Activated CD4-positive, alpha-beta T cell treated with anti-CD3 and anti-CD28 coated beads, Interleukin-2, amount 50 U/mL, for 1 hour (primary cell): ENCODE data around the gene ARHGAP27.
"Not testable (repeated sequence)": the region's sequence is repeated elsewhere in the genome, so short reads cannot be mapped to it uniquely, and the experiment has no call there.

Experiments
- DNase-seq: peaks from one replicate; pipeline ENCODE4 v3.0.0-alpha.2; 2020

The ARHGAP27 gene

DNA sequence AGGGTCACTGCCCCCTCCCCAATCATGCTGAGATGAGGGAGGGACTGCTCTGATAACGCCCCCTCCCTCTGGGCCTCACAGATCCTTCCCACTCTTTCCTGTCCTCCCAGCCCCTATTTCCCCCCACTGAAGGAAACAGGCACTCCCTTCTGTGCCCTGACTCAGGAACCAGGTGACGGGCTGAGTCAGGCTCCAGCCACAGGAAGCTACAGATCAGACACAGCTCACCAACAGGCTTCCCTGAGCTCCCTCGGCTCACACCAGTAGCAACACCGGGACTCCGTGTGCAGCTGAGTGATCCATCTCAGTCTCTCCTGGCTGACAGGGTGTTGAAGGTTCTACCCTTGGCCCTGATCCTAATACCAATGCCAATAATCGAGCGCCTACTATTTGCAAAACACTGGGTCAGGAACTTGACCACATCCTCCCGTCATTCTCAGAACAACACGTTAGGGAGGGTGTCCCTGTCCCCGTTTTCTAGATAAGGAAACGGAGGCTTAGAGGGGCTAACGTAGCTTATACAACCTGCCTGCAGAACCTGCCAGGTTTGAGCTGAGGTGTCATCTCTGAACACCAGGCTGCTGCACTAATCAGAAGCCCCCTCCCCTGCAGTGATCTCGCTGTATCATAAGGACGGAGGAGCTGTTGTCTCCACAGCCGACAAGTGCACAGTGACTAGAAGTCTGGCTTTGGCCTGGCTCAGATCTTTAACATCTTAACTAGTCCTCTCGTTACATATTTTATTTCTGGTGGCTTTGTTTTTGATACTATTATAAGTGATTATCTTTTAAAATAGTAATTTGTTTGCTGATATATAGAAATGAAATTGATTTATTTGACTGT, 13.5 kb upstream of the ARHGAP27 start:
- DNase-seq = not testable (repeated sequence)

DNA sequence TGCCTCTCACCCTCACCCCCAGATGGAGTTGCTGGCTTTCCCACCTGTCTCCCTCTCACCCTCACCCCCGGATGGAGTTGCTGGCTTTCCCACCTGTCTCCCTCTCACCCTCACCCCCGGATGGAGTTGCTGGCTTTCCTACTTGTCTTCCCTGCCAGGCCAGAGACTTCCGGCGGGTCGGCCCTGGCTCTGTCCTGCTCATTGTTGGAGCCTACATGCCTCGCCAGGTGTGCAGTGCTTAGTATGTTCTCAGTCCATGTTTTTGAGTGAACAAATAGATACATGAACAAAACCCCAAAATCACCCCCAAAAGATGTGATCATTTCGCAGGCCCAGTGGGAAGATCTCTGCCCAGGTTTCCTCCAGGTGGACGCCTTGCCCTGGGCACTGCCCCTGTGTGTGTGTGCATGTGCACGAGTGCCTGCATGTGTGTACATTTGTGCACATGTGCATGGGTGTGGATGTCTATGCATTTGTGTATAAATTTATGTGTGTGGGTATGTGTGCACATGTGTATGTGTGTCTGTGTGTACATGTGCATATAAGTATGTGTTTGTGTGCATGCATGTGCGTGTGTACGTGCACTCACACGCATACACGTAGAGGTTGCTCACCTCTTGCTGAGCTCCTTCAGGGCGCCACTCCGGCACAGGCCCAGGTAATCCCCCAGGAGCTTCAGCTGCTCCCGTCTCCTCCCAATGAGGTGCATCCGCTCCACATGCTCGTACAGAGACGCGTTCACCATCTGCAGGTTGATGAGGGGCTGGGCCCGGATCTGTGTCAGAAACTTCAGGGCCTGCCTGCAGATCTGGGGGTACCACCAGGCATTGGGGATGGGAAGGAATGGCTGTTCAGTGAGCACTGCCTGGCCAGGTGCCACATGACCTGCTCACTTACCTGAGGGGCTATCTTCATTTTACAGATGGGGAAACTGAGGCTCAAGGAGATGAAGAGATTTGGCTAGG, 12.5 kb upstream of the ARHGAP27 start:
- not testable (repeated sequence) for DNase-seq

- not testable (repeated sequence) for DNase-seq
These were observed 11.6 kb upstream of the ARHGAP27 start for GRCh38 chr17:45444301-45444700.

DNA sequence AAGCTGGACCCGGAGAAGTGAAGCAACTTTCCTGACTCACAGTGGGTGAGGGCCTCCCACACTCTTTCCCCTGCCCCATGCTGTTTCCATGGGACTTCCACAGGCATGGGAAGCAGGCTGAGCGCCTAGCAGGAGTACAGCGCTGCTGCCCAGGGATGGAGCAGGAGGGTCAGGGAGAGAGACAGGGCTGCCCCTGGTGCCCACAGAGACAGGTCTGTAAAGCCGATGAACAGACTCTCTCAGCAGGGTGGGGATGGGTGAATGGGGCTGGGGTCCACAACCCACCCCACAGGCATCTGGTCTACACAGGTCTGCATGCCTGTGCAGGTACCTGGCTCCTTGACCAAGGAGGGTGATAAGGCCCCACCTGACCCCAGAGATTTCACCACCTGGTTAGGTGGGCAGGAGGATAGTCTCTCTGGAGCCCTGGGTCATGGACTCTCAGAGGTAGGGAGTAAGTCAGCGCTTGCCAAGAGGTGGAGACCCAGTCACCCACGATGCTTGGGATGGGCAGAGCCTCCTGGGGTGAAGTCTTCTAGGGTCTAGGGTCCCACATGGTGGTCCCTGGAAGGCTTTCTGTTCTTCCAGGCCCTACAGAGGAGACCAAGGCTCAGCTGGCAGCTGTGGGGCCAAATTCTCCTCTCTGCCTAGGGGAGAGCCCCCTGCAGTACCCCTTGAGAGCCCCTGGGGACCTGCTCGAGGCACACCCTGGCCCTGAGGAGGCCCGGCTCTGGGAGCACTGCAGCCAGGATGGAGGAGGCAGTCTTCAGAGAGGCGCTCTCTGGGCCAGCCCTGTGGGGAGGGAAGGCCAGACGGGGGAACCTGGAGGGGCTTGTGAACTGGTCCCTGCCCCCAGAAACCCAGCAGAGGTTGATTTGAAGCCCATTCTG, 10.9 kb upstream of the ARHGAP27 start:
- DNase-seq = not testable (repeated sequence)

GRCh38 chr17:45441526-45442310, 9.0 kb upstream of the ARHGAP27 start:
- no peak for DNase-seq

DNA sequence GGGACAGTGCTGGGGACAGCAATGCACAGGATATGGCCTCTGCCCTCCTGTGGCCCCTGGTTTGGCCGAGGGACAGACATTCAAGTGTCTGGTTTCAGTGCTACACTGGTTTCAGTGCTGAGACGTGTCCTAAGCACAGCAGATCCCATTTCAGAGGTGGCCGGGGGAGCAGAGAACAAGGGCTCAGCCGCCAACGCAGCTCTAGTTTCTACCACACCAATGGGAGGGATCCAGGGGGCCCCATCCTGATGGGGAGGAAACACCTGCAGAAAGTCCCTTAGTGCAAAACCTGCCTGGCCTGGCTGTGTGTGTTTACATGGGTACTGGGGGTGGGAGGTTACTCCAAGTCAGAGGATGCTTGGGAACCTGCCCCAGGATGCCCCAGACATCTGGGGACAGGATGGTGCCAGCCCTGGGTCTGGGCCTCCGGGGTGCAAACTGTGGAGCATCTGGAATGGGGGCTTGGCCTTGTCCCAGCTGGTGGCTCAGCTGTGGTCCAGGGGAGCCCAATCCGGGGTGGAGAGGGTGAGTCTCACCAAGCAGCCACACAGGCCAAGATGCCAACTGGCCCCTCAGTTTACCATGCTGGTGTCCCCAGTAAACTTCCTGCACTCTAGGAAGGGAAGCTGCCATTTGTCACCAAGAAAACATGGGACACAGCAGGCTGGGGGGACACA, 8.3 kb upstream of the ARHGAP27 start:
- DNase-seq = not testable (repeated sequence)

DNA sequence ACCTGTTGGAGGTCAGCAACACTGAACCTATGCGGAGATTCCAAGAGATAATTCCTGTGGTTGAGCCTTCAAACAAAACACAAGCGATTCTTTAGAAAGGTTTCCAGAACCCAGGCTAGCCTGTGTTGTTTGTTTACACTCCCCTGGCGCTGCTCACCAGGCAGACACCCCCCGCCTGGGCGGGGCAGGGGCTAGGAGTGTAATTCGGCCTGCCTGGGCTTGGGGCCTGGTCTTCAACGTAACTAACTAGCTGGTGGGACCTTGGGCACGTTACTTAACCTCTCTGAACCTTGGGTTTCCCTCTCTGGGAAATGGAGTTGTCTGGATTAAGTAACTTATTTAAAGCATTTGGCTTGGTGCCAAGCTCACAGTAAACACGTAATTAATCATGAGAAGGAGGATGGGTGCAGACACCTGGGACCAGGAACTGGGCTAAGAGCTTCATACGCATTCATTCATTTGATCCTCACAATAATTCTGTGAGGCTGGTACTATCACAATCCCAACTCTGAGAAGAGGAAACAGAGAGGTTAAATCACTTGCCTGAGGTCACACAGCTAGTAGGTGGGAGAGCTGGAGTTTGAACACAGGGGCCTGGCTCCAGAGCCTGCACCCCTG, 7.6 kb upstream of the ARHGAP27 start:
- no peak for DNase-seq

DNA sequence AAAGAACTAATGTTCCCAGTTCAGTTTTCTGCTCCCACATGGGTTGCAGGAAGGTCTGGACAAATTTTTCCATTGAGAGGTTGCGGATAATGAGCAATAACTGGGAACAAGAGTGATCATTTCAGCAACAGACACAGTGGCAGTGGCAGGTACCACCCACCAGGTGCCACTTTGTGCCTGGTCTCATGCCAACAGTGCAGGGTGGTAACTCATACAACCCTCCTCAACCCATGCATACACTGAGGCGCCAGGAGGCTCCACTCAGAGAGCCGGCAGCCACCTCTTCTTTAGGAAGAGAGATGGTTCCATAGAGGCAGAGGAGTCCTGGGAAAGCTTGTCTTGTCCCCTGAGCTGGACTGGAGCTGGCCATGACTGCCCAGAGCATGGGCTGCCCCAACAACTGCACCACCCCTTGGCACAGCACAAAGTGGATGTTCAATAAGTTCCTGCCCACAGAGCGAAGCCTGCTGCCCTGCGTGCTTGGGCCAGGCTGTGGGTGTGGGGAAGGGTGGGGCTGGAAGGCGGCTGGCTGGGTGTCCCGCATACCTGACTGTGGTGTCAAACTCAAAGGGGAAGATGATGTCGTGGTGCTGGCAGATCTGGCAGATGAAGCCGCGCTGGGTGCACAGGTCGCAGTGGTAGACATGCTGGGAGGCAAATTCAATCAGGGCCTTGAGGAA, 6.4 kb upstream of the ARHGAP27 start:
- DNase-seq = no peak

- DNase-seq = no peak
These were observed 5.0 kb upstream of the ARHGAP27 start for GRCh38 chr17:45437465-45438283.

GRCh38 chr17:45436625-45437464, 4.2 kb upstream of the ARHGAP27 start:
- DNase-seq = no peak

DNA sequence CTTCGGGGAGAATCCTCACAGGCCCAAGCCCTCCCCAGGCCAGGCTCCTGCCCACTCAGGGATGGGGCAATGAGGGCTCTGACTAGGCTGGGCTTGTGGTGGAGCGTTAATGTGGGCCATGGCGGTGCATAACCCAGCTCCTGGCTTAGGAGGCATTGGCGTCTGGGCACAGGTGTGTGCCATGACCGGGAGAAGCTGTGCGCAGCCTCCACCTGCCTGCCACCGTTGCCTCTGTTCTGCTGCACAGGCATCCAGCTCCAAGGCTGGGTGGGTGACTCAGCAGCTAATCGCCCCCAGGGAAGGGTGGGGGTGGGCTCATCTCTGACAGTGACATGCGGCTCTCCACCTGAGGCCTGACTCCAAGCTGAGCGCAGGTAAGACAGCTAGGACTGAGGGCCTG, 3.5 kb upstream of the ARHGAP27 start:
- no peak for DNase-seq

GRCh38 chr17:45435481-45435880, 2.8 kb upstream of the ARHGAP27 start:
- no peak for DNase-seq

DNA sequence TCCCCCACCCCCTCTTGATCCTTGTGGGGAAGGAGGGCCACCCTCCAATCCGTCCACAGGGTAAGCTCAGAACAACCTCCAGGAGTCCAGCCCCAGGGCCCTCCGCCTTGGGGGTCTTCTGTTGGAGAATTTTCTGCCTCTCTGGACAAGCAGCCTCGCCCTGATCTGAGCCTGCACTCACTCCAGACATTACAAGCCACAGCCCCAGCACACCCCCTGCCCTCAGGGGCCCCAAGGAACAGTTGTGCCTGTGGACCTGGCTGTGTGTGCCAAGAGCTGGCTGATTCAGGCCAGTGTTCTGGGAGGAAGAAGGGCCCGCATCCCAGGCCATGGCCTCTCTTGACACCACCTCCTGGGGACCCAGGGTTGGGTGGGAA, 477 bp upstream of the ARHGAP27 start:
- DNase-seq = no peak

- peak; percentile 69 for DNase-seq
These were observed 902 bp downstream of the ARHGAP27 start for GRCh38 chr17:45431531-45432404.

DNA sequence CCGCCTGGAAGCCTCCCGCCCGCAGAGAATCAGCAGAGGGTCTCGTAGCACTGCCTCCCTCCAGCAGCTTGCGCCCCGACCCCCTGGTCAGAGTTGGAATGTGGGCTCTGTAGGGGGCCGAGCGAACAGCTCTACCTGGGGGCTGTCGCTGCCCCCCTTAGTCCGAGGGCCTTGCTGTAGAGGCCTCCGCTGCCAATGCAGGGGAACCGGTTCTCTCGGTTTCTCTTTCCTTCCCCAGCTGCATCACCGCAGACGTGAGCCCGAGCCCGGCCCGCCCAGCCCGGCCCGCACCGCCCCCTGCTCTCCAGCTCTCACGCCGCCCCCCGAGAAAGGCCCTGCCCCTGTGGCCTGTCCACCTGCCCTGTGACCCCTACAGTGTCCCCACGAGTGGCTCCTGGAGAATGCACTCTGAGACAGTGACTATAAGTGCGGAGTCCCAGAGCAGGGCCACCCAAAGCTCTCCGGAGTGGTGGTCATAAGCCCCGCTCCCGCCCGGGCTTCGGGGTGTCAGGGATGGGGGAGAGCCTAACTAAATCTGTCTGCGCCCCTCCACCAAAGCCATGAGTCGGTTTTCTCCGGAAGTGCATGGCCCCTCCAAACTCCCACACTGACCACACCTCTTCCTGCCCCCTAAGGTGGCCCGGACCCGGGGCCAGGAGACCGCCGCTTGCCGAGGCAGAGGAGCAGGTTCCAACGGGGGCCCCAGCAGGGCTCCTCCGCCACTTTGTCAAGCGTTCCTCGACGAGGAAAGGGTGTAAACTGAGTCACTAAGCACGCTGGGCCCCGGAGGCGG, 1.7 kb downstream of the ARHGAP27 start:
- DNase-seq = no peak

DNA sequence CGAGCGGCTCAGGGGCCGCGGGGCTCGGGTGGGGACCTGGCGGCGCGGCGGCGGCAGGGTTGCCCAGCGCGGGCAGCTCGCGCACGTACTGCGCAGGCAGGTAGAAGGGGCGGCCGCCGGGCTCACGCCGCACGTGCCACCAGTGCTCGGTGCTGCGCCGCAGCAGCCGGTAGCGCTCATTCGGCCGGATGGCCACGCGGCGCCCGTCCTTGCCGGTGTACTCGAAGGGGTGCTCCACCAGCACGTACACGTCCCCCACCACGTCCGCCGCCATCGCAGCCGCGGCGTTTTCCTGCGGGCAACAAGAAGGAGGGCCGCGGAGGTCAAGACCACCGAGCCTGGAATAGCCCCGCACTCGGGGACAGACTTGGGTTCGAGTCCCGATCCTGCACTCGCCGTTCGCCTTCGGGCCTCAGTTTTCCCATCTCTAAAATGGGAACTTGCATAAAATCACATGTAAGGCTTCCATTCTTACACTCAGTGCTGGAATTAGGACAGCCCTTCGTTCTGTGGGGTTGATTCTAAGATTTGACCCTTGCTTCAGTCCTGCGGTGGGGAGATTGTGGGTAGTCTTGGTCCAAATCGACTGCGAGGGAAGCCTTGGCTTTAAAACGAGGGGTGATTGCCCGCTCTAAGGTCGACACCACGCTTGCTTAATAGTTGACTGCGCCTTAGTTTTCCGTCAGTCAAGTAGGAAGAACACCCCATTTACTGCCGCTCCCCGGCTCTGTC, 2.5 kb downstream of the ARHGAP27 start:
- DNase-seq = no peak
